Endodermal cell (in vitro differentiated cells): Measurements from ENCODE around the gene TTC28. TPM values are rescaled to one million over a fixed set of nuclear protein-coding genes. Genes with fewer than 3 reads are reported as not detected.

Source experiments
- DNase-seq: peaks from one replicate; pipeline ENCODE4 v3.0.0-alpha.2; 2017
- H3K27ac ChIP-seq: 2 replicates; pipeline ENCODE4 v1.5.1; 2013; ENCODE audit warnings: mild to moderate bottlenecking, low read depth, low read length, moderate library complexity
- H3K27me3 ChIP-seq: 2 replicates; pipeline ENCODE4 v1.6.1; 2013; ENCODE audit warnings: mild to moderate bottlenecking, low read length, moderate library complexity; ENCODE audit not compliant: insufficient read depth, control insufficient read depth, poor library complexity, severe bottlenecking
- H3K36me3 ChIP-seq: 2 replicates; pipeline ENCODE4 v1.7.0; 2013; ENCODE audit warnings: mild to moderate bottlenecking, low read length, moderate library complexity; ENCODE audit not compliant: control insufficient read depth, insufficient read depth
- H3K4me1 ChIP-seq: one replicate; pipeline ENCODE4 v1.7.0; 2013; ENCODE audit warnings: low read length; ENCODE audit not compliant: control insufficient read depth, insufficient read depth
- H3K4me3 ChIP-seq: 2 replicates; pipeline ENCODE4 v1.5.1; 2013; ENCODE audit warnings: mild to moderate bottlenecking, low read length, moderate library complexity
- H3K9ac ChIP-seq: 2 replicates; pipeline ENCODE4 v1.6.1; 2013; ENCODE audit warnings: mild to moderate bottlenecking, low read length, moderate library complexity; ENCODE audit not compliant: poor library complexity, severe bottlenecking; ENCODE audit errors: extremely low read depth
- H3K9me3 ChIP-seq: 2 replicates; pipeline ENCODE4 v1.6.1; 2013; ENCODE audit warnings: mild to moderate bottlenecking, low read length, moderate library complexity; ENCODE audit not compliant: control insufficient read depth
- H3K27ac Mint-ChIP-seq: 2 replicates; pipeline ENCODE4 v1.8.0; 2020; ENCODE audit warnings: mixed read lengths
- H3K27me3 Mint-ChIP-seq: 2 replicates; pipeline ENCODE4 v1.8.0; 2021; ENCODE audit warnings: mild to moderate bottlenecking, mixed read lengths; ENCODE audit not compliant: insufficient read depth
- H3K36me3 Mint-ChIP-seq: 2 replicates; pipeline ENCODE4 v1.8.0; 2020; ENCODE audit warnings: low read depth, mixed read lengths
- H3K4me1 Mint-ChIP-seq: 2 replicates; pipeline ENCODE4 v1.8.0; 2020; ENCODE audit warnings: mixed read lengths
- H3K4me3 Mint-ChIP-seq: 2 replicates; pipeline ENCODE4 v1.8.0; 2020; ENCODE audit warnings: mild to moderate bottlenecking, moderate library complexity, mixed read lengths
- H3K9me3 Mint-ChIP-seq: 2 replicates; pipeline ENCODE4 v1.8.0; 2020; ENCODE audit warnings: mild to moderate bottlenecking, mixed read lengths
- WGBS, 2 experiments: methylation state at CpG; one replicate each; pipeline versions ENCODE4 v1.1.5 to v1.1.7; 2013; ENCODE audit warnings: missing lambda C conversion rate in 2 of 2, mixed read lengths in 1 of 2; ENCODE audit not compliant: insufficient coverage in 1 of 2, insufficient read length in 1 of 2; 5-methylcytosine and 5-hydroxymethylcytosine counted together
- total RNA-seq, 2 donors: library from RNA; stranded (reverse); fragmentation: NEBNext Ultra II Directional in 1 of 2; extraction: Animal tissue kit (Norgen Biotek cat#: 25700) in 1 of 2; gene quantifications; 2 replicates in 1 of 2; 3 replicates in 1 of 2; pipeline ENCODE4 v1.2.1, GENCODE V29; 2021
- TF ChIP-seq, protein P1 (sequence below): fragments of 200-600 bp; sonication (generic); conservative IDR thresholded peaks from 2 replicates; pipeline ENCODE4 v1.5.0; 2021; ENCODE audit warnings: antibody characterized with exemption, mild to moderate bottlenecking

The TTC28 gene
- total RNA-seq, 2 donors from 2014 or later, result 28.6 to 34.0 TPM

DNA sequence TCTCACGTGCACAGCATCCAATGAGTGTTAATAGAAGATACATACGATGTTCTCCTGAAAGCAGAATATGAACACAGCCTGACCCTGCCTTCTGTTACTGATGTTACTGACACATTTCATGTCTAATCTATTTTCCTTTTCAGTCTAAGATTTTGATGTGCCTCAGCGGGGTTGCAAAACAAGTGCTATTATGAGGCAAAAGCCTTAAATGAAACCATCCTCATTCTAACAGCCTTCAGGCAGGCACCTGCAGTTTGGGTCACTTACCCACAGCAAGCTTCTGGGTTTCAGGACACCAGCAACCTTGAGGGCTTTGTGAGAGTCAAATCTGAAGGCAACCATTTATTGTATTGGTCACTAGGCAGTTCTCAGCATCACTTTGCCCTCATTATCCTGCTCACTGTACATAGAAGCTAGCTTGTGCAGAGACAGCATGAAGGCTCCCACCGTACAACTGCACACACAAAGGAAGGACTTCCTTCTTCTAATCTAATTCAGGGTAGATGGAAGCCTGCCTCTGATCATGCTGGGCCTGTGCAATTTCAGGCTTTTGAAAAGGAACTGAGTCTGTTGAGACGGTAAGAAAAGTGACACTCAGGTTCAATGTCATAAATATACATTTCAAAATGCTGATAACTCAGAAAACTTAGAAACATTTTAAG is 577.4 kb downstream of the TTC28 start:
- H3K9ac ChIP-seq, result no peak overlapping the region
- Mint-ChIP-seq H3K4me1 (peaks cover 9% of the 10 kb centered on the region), H3K4me3 (no peak overlapping the region), H3K9me3 (no peaks in the 10 kb centered on the region), H3K27ac (no peak overlapping the region), H3K36me3 (peaks cover 6% of the 10 kb centered on the region), H3K27me3 (no peaks in the 10 kb centered on the region)
- H3K36me3 ChIP-seq, result no peaks in the 10 kb centered on the region
- no peak overlapping the region for H3K4me3 ChIP-seq
- no peaks in the 10 kb centered on the region for H3K4me1 ChIP-seq
- TF ChIP-seq, protein P1, sequence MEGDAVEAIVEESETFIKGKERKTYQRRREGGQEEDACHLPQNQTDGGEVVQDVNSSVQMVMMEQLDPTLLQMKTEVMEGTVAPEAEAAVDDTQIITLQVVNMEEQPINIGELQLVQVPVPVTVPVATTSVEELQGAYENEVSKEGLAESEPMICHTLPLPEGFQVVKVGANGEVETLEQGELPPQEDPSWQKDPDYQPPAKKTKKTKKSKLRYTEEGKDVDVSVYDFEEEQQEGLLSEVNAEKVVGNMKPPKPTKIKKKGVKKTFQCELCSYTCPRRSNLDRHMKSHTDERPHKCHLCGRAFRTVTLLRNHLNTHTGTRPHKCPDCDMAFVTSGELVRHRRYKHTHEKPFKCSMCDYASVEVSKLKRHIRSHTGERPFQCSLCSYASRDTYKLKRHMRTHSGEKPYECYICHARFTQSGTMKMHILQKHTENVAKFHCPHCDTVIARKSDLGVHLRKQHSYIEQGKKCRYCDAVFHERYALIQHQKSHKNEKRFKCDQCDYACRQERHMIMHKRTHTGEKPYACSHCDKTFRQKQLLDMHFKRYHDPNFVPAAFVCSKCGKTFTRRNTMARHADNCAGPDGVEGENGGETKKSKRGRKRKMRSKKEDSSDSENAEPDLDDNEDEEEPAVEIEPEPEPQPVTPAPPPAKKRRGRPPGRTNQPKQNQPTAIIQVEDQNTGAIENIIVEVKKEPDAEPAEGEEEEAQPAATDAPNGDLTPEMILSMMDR, result no peak
- no peak overlapping the region for H3K27ac ChIP-seq
- 94 to 97% methylated on average over 4 to 5 of the region's 5 CpGs for WGBS, 2 experiments
- H3K27me3 ChIP-seq, result no peaks in the 10 kb centered on the region
- no peaks in the 10 kb centered on the region for H3K9me3 ChIP-seq
- no peak for DNase-seq

DNA sequence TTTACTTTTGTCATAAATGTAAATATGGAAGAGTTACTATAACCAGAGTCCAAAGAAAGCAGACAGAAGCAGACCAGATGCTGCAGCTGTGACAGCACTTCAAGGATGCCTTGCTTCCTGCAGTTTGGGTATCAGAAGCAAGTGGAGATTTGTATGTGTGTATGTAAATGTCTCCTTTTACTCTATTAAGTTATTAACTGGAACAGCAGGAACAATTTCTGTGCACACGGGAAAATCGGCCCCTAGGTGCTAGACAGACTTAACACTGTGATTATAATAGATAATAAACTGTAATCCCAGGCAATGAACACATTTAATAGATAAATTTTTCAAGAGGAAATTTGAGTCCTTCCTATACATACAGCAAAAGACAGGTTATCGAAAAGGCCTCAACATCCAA is 582.0 kb downstream of the TTC28 start:
- no peak overlapping the region for H3K27ac ChIP-seq
- H3K9ac ChIP-seq, result no peak overlapping the region
- H3K27me3 Mint-ChIP-seq, result no peaks in the 10 kb centered on the region
- H3K4me3 Mint-ChIP-seq, result no peak overlapping the region
- H3K9me3 ChIP-seq, result no peaks in the 10 kb centered on the region
- H3K4me3 ChIP-seq, result no peak overlapping the region
- peaks cover 6% of the 10 kb centered on the region for H3K36me3 Mint-ChIP-seq
- H3K27me3 ChIP-seq, result no peaks in the 10 kb centered on the region
- H3K4me1 Mint-ChIP-seq, result no peaks in the 10 kb centered on the region
- TF ChIP-seq, protein P1, result no peak
- DNase-seq, result no peak
- no peaks in the 10 kb centered on the region for H3K4me1 ChIP-seq
- no peaks in the 10 kb centered on the region for H3K9me3 Mint-ChIP-seq
- no peak overlapping the region for H3K27ac Mint-ChIP-seq
- H3K36me3 ChIP-seq, result no peaks in the 10 kb centered on the region
- 71 to 100% methylated on average over 1 of the region's 3 CpGs for WGBS, 2 experiments

DNA sequence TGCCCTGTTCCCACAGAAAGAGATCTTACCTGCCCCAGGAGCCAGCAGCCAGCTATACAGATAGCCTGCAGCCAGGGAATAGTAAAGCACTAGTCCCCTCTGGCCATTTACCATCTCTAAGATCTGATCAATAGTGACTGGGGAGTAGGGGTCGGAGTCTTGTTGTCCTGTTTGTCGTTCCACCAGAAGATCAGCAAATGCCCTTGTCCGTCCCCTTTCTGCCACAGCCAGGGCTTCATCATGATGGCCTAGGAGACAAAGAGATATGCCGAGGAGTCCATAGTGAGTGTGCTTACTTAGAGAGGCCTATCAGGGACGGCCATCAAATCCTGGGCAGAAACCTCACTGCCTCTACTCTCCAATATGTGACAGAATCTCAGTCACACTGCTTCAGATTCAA is 583.5 kb downstream of the TTC28 start:
- 91 to 93% methylated on average over 4 to 5 of the region's 5 CpGs for WGBS, 2 experiments
- no peaks in the 10 kb centered on the region for H3K27me3 ChIP-seq
- no peak overlapping the region for H3K4me3 Mint-ChIP-seq
- no peaks in the 10 kb centered on the region for H3K4me1 Mint-ChIP-seq
- H3K27ac Mint-ChIP-seq, result no peak overlapping the region
- peaks cover 6% of the 10 kb centered on the region for H3K36me3 Mint-ChIP-seq
- no peaks in the 10 kb centered on the region for H3K9me3 Mint-ChIP-seq
- H3K9me3 ChIP-seq, result no peaks in the 10 kb centered on the region
- DNase-seq, result no peak
- no peak overlapping the region for H3K27ac ChIP-seq
- TF ChIP-seq, protein P1, result no peak
- H3K4me1 ChIP-seq, result no peaks in the 10 kb centered on the region
- H3K4me3 ChIP-seq, result no peak overlapping the region
- H3K27me3 Mint-ChIP-seq, result no peaks in the 10 kb centered on the region
- H3K9ac ChIP-seq, result no peak overlapping the region
- H3K36me3 ChIP-seq, result peaks cover 3% of the 10 kb centered on the region
